ENCODE results near the gene NKD2. TPM values are rescaled to one million over a fixed set of nuclear protein-coding genes. Genes with fewer than 3 reads are reported as not detected.
A peak's percentile ranks its signal among the peaks of the same experiment; 100 is the strongest.

NKD2 gene
- total and polyA plus RNA-seq, 11 donors = 0.56 to 6.6 (median 2.3) TPM

DNA sequence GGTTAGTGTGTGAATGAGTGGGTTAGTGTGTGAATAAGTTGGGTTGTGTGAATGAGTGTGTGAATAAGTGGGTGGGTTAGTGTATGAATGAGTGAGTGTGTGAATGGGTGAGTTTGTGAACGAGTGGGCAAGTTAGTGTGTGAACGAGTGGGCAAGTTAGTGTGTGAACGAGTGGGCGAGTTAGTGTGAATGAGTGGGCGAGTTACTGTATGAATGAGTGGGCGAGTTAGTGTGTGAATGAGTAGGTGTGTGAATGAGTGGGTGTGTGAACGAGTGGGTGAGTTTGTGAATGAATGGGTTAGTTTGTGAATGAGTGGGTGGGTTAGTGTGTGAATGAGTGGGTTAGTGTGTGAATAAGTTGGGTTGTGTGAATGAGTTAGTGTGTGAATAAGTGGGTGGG is 34.7 kb downstream of the NKD2 start:
- DNase-seq = no peak
- Histone ChIP-seq H3K27me3 (no peaks in the 10 kb centered on the region), H3K4me3 (no peak overlapping the region), H3K27ac (no peak overlapping the region), H3K4me1 (no peaks in the 10 kb centered on the region), H3K36me3 (no peaks in the 10 kb centered on the region), H3K9me3 (no peaks in the 10 kb centered on the region)
- intact Hi-C loops (cut with DNase I) = loop anchor here in 1 of 10 donors (5.0 kb wide), 1 partner anchor 106 kb away; no protein-coding TSS in a partner anchor
- 85 to 91% (median 90%) methylated on average over 7 of the region's 7 CpGs for WGBS, 4 donors
- TF ChIP-seq POLR2A (IDR thresholded peaks at IDR 0.05) = no peak
- TF ChIP-seq, protein P1, sequence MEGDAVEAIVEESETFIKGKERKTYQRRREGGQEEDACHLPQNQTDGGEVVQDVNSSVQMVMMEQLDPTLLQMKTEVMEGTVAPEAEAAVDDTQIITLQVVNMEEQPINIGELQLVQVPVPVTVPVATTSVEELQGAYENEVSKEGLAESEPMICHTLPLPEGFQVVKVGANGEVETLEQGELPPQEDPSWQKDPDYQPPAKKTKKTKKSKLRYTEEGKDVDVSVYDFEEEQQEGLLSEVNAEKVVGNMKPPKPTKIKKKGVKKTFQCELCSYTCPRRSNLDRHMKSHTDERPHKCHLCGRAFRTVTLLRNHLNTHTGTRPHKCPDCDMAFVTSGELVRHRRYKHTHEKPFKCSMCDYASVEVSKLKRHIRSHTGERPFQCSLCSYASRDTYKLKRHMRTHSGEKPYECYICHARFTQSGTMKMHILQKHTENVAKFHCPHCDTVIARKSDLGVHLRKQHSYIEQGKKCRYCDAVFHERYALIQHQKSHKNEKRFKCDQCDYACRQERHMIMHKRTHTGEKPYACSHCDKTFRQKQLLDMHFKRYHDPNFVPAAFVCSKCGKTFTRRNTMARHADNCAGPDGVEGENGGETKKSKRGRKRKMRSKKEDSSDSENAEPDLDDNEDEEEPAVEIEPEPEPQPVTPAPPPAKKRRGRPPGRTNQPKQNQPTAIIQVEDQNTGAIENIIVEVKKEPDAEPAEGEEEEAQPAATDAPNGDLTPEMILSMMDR (IDR thresholded peaks at IDR 0.05) = no peak
- no peak for ATAC-seq

DNA sequence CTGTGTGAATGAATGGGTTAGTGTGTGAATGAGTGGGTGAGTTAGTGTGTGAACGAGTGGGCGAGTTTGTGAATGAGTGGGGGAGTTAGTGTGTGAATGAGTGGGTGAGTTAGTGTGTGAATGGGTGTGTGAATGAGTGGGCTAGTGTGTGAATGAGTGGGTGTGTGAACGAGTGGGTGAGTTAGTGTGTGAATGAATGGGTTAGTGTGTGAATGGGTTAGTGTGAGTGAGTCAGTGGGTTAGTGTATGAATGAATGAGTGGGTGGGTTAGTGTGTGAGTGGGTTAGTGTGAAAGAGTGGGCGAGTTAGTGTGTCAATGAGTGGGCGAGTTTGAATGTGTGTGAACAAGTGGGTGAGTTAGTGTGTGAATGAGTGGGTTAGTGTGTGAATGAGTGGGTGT is 35.5 kb downstream of the NKD2 start:
- Histone ChIP-seq H3K4me1 (no peaks in the 10 kb centered on the region), H3K27me3 (no peaks in the 10 kb centered on the region), H3K9me3 (no peaks in the 10 kb centered on the region), H3K27ac (no peak overlapping the region), H3K36me3 (no peaks in the 10 kb centered on the region), H3K4me3 (no peak overlapping the region)
- intact Hi-C loops (cut with DNase I) = loop anchor here in 1 of 10 donors (5.0 kb wide), 1 partner anchor 107 kb away; no protein-coding TSS in a partner anchor
- ATAC-seq (no peak), DNase-seq (no peak)
- WGBS, 4 donors = 85 to 91% (median 87%) methylated on average over 5 of the region's 5 CpGs
- no peak for TF ChIP-seq POLR2A (IDR thresholded peaks at IDR 0.05)
- TF ChIP-seq, protein P1 (IDR thresholded peaks at IDR 0.05) = no peak

DNA sequence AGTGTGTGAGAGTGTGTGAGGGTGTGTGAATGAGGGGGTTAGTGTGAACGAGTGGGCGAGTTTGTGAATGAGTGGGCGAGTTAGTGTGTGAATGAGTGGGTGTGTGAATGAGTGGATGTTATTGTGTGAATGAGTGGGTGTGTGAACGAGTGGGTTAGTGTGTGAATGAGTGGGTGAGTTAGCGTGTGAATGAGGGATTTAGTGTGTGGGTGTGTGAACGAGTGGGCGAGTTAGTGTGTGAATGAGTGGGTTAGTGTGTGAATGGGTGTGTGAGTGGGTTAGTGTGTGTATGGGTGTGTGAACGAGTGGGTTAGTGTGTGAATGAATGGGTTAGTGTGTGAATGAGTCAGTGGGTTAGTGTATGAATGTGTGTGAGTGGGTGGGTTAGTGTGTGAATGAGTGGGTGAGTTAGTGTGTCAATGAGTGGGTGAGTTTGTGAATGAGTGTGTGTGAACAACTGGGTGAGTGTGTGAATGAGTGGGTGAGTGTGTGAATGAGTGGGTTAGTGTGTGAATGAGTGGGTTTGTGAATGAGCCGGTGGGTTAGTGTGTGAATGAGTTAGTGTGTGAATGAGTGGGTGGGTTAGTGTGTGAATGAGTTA is 37.5 kb downstream of the NKD2 start:
- intact Hi-C loops (cut with DNase I) = loop anchor here in 1 of 10 donors (5.0 kb wide), 1 partner anchor 41 kb away; no protein-coding TSS in a partner anchor
- Histone ChIP-seq H3K4me3 (no peak overlapping the region), H3K36me3 (peaks cover 0 to 17% (median 3%) of the 10 kb centered on the region in 9 donors), H3K27ac (no peak overlapping the region), H3K4me1 (peaks cover 0 to 7% (median 2%) of the 10 kb centered on the region in 12 donors), H3K9me3 (no peaks in the 10 kb centered on the region), H3K27me3 (no peaks in the 10 kb centered on the region)
- TF ChIP-seq POLR2A (IDR thresholded peaks at IDR 0.05) = no peak
- TF ChIP-seq, protein P1 (IDR thresholded peaks at IDR 0.05) = no peak
- WGBS, 4 donors = 87 to 92% (median 90%) methylated on average over 9 of the region's 9 CpGs
- ATAC-seq = no peak
- DNase-seq = peak in 1 of 5 donors; percentile 2

GRCh38 chr5:1047332-1047965 is 38.8 kb downstream of the NKD2 start:
- Histone ChIP-seq H3K4me1 (peaks cover 0 to 14% (median 2%) of the 10 kb centered on the region in 12 donors), H3K27ac (no peak overlapping the region), H3K4me3 (no peak overlapping the region), H3K36me3 (peaks cover 0 to 31% (median 14%) of the 10 kb centered on the region in 9 donors), H3K27me3 (no peaks in the 10 kb centered on the region), H3K9me3 (no peaks in the 10 kb centered on the region)
- TF ChIP-seq, protein P1 (IDR thresholded peaks at IDR 0.05) = no peak
- TF ChIP-seq POLR2A (IDR thresholded peaks at IDR 0.05) = no peak
- 89 to 95% (median 91%) methylated on average over 11 of the region's 11 CpGs for WGBS, 4 donors
- ATAC-seq (no peak), DNase-seq (peak in 2 of 5 donors; percentile 3 to 7)
- intact Hi-C loops (cut with DNase I) = loop anchor here in 1 of 10 donors (5.0 kb wide), 1 partner anchor 40 kb away; no protein-coding TSS in a partner anchor
